H54 (cell line): ENCODE data around the gene TGFB2.

Experiments used
- DNase-seq: peaks from one replicate; pipeline ENCODE4 v3.0.0; 2011; ENCODE audit warnings: low spot score, mixed read lengths; ENCODE audit not compliant: insufficient read length
- FAIRE-seq: peaks from 3 replicates; lab custom pipeline; 2011; peaks lifted over from hg19 to GRCh38; lab: Jason Lieb, UNC
- POLR2A ChIP-seq: IDR thresholded peaks from 2 replicates; pipeline ENCODE4 v1.6.1; 2011; ENCODE audit warnings: low read depth, mild to moderate bottlenecking, low read length

Gene TGFB2

DNA sequence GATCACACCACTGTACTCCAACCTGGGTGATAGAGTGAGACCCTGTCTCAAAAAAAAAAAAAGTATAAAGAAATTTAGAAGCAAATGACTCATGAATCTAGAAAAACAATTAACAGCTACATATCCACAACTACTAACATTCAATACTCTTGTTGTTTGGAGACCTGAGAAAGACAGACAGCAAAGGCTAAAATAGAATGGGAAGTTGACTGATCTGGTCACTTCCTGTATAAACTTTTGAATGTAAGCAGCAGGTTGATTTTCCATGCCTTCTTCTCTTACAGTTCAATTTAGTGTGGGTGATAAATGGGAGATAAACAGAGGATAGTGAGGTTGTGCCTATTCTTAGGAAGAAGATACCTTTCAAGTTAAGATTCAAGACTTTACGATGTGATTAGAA is 85.2 kb downstream of the TGFB2 start:
- no peak for FAIRE-seq
- TF ChIP-seq POLR2A: no peak

DNA sequence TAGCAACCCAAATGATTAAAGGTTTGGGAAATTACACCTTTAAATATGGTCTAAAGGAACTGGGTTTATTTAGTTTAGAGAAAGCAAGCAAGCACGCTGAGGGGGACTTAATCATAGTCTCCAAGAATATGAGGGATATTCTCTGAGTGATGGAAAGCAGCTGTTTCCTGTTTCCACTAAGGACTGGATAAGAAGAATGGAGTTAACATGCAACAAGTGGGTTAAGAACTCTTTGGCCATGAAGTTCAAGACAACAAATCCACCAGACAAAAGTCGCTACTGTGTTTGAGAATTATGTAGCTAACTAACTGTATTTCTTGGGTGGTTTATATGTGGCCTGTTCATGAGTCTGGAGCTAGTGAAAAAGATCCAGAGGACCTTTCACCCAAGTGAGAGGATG is 85.7 kb downstream of the TGFB2 start:
- TF ChIP-seq POLR2A: no peak
- DNase-seq (no peak), FAIRE-seq (no peak)

More for the DNA sequence above, 85.2 kb downstream of the TGFB2 start:
- DNase-seq: no peak

DNA sequence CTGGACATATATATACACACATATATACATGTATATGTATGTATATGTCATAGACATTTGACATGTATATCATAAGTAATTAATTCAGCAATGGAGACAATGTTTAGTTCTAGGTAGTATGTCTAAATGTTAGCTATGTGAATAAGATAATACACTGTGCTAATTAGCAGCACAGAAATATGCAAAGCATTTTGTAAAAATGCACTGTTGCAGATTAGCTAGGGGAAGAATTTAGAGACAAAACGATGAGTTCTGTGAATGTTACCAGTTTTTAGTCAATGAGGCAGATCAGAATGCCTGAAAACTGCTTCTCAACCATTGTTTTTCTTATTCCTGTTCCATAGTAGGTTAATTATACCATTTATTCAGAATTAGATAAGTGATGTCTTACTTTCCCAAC is 86.3 kb downstream of the TGFB2 start:
- FAIRE-seq: no peak
- no peak for TF ChIP-seq POLR2A
- no peak for DNase-seq

DNA sequence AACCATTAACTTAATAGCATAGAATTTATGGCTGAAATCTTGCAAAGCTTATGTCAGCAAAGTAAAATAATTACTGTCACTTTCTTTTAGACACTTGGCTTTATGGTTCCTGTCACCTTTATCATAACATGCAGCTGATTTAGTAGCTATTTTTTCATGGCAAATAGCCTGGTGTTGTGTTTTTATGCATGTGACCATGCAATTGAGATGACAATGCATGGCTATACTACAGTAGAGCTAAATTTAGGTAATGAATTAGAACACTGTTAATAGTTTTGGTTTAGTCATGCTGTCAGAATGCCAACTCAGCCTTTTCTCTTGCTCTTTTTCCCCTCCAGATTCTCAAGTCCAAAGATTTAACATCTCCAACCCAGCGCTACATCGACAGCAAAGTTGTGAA is 88.6 kb downstream of the TGFB2 start:
- FAIRE-seq (no peak), DNase-seq (no peak)

DNA sequence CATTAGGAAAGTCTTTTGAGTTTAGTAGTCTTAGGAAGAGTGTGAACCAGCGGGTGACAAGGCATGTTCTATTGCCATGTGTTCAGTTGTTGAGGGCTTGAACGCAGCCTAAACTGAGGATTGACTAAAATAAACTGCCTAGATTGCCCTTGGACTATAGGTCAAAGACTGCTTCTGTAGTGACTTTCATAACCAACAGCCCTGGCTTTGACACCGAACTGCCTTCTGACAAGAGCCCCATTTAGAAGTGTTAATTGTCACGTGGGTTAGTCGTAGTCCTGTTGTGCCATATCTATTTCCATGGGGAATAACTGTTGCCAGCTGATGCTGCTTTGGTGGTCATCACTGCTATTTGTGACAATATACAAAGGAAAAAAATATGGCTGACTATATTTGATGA is 90.4 kb downstream of the TGFB2 start:
- TF ChIP-seq POLR2A: no peak
- FAIRE-seq (no peak), DNase-seq (no peak)

More for the DNA sequence above, 88.6 kb downstream of the TGFB2 start:
- no peak for TF ChIP-seq POLR2A

DNA sequence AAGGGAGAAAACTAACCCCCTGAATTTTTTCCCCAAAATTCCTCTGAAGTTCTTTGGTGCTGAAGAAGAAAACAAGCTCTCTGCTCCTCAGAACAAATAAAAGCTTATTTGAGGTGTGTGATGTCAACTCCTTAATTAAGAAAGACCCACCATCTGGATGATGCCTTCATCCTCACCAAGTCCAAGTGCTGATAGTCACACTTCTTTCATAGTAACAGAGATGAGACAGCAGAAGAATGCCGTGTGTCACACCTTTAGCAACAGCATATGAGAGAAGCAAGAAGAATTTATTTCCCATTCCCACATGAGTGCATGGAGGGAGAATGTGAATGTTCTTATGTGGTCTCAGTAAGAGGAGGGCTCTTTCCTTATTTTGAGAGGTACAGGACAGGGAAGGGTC is 91.2 kb downstream of the TGFB2 start:
- no peak for TF ChIP-seq POLR2A

DNA sequence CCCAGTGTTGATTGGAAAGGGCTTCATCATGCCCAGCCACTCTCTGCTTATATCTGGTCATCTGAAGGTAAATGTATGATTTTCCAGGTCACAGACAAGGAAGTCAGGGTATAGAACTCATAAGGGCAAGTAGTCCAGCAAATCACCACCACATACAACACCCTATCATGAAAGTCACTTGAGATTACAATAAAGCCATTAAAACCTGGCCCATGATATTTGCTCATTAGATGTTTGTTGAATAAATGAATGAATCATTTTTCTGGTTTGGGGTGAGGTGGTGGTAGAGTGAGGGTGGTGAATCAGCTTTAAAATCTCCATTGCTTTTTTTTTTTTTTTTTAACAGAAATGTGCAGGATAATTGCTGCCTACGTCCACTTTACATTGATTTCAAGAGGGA is 91.9 kb downstream of the TGFB2 start:
- DNase-seq (no peak), FAIRE-seq (no peak)
- TF ChIP-seq POLR2A: no peak

More for the DNA sequence above, 91.2 kb downstream of the TGFB2 start:
- DNase-seq: no peak
- no peak for FAIRE-seq

DNA sequence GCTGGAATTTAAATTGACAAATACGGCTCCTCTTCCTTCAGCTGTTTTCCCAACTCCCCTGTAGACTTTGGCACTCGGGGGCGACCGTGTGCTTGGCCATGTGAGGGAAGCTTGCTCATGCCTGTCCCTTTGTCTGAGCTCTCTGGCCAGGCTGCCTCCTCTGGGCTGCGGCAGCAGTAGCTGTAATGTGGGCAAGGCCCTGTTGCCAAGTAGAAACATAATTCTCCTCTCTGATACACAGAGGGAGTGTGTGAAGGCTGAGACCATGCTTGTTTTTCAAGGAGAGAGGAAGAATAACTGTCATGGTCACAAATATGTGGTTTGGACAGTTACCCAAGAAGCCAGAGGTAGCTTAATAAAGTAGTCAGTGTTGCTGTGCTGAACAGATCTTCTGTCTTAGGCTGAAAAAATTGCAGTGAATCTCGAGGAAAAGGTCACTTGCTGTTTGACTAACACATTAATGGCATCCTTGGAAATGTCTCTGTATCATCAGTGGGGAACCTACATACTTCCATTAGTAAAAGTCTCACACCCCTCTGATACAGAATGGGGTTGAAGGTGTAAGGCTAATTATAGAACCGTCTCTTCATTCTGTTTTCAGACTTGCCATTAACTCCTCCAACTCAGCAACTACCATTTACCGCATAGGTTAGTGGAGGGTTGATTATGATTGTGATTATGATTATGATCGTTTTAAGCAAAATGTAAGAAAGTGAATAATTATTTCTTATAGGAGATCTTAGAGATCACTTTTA is 94.6 kb downstream of the TGFB2 start:
- TF ChIP-seq POLR2A: no peak
- no peak for FAIRE-seq
- no peak for DNase-seq

DNA sequence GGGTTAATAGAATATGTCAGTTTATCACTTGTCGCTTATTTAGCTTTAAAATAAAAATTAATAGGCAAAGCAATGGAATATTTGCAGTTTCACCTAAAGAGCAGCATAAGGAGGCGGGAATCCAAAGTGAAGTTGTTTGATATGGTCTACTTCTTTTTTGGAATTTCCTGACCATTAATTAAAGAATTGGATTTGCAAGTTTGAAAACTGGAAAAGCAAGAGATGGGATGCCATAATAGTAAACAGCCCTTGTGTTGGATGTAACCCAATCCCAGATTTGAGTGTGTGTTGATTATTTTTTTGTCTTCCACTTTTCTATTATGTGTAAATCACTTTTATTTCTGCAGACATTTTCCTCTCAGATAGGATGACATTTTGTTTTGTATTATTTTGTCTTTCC is 98.1 kb downstream of the TGFB2 start:
- DNase-seq (no peak), FAIRE-seq (no peak)
- TF ChIP-seq POLR2A: no peak

DNA sequence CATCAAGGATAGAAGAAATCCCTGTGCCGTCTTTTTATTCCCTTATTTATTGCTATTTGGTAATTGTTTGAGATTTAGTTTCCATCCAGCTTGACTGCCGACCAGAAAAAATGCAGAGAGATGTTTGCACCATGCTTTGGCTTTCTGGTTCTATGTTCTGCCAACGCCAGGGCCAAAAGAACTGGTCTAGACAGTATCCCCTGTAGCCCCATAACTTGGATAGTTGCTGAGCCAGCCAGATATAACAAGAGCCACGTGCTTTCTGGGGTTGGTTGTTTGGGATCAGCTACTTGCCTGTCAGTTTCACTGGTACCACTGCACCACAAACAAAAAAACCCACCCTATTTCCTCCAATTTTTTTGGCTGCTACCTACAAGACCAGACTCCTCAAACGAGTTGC is 99.0 kb downstream of the TGFB2 start:
- TF ChIP-seq POLR2A: no peak
- FAIRE-seq (no peak), DNase-seq (no peak)

DNA sequence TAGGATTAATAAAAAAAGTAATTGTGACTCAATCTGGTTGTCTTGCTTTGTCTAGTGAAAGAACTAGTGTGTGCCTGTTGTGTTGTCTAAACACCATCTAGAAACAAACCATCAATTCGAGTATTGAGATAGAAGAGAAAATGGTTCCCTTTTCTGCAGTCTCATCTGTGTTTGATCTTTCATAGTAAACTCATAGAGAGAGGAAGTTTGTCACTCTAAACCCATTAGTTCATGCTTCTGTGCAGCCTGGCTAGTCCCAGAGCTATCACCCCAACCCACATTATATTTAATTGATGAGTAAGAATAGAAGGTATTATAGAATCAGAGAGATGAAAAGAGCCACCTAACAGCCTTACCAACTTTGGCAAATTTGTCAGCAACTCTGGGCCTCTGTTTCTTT is 99.5 kb downstream of the TGFB2 start:
- no peak for DNase-seq
- no peak for TF ChIP-seq POLR2A
- no peak for FAIRE-seq

DNA sequence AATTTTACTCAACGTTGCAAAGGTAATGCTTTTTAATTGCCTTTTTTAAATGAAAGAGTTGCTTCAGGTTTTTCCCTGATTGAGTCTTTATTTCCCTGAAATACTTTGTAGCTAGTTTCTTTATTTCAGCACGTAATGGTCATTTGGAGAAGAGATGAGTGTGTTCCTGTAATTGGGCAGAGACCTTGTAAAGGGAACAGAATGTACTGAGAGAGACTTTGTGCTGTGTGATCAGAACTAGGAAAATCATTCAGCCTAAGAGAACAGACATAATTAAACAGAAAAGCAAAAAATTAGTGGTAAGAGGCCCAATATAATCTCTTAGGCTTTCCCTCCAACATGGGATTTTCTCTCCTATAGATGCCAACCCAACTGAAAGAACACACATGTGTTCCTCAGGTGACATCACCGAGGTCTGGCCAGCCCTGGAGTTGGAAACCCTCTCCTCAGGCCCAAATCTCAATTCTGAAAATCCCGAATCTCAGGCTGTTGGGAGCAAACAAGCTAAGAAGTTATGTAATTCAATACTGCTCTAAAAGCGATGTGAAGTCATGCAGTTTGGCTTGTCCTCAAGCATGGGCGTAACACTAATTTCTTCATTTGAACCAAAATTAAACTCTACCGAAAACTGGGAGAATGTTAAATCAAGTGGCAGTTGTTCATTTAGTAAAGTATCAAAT is 102.0 kb downstream of the TGFB2 start:
- DNase-seq (no peak), FAIRE-seq (no peak)
- no peak for TF ChIP-seq POLR2A

DNA sequence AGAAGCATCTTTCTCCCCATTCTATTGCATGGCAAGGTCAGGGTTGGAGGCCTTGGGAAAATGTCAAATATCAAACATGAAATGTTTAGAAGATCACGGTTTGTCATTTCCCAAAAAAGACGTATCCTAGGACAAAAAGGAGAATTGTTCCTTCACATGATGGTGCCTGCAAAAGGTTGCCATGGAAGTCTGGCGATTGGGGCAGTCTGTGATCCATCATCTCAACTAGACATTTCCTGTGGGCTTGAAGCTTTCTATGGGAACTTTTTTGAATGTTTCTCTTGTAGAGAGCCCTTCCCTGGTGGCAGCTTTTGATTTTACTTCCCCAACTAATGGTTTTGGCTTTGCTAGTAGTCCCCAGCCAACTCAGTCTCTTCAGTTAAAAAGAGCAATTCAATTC is 106.3 kb downstream of the TGFB2 start:
- FAIRE-seq (no peak), DNase-seq (no peak)
- TF ChIP-seq POLR2A: no peak

DNA sequence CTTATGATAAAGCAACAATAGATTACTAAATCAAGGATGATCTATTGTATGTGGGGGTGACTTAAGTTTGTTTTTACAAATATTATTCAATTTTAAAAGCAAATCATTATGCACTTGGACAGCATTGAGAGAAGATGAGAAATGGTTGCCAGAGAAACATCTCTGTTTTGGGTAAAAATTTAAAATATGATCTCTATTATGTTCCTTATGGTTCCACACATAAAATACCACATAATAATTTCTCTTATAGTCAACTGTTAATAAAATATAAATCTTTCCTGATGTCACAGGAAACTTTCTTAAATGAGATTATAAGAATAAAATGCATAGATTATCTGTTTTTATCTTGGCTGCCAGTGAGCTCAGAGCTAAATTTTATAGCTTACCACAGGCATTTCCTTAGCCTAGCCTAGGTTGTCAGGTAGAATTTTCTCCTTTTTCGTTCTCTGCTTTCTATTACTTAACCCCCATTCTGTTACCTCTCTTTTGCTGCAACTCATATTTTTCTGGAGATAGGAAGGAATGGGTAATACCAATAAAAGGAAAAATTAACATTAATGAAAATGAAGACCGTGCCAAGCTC is 109.7 kb downstream of the TGFB2 start:
- no peak for DNase-seq
- FAIRE-seq: no peak
- no peak for TF ChIP-seq POLR2A
